Right lobe of liver (tissue), 6 donors: ENCODE measurements around the gene PROK1. TPM values are rescaled to one million over a fixed set of nuclear protein-coding genes. Genes with fewer than 3 reads are reported as not detected.
A peak's percentile ranks its signal among the peaks of the same experiment; 100 is the strongest.
"Not testable (repeated sequence)": the region's sequence is repeated elsewhere in the genome, so short reads cannot be mapped to it uniquely, and the experiment has no call there.

Experiments
- ATAC-seq, 4 donors: fragments of 200-7000 bp; cut with Tn5 transposase; one replicate each; pipeline ENCODE4 v1.9.1; 2020; ENCODE audit warnings: mild to moderate bottlenecking in 4 of 4, moderate library complexity in 4 of 4
- DNase-seq, 3 donors: peaks; one replicate each; pipeline ENCODE4 v3.0.0-alpha.2; 2020
- H3K27ac ChIP-seq, 3 donors: fragments of 200-600 bp; one replicate each; pipeline ENCODE4 v1.8.0; 2022
- H3K27me3 ChIP-seq, 2 donors: fragments of 200-600 bp; one replicate each; pipeline ENCODE4 v1.8.0; 2022
- H3K36me3 ChIP-seq, 4 donors: fragments of 200-600 bp; sonication (generic) in 1 of 4; one replicate each; pipeline versions ENCODE4 v1.5.1 to v1.8.0; 2017 to 2022; ENCODE audit warnings: control low read depth in 1 of 4
- H3K4me1 ChIP-seq, 4 donors: fragments of 200-600 bp; sonication (generic) in 1 of 4; one replicate each; pipeline versions ENCODE4 v1.5.1 to v1.8.0; 2017 to 2022; ENCODE audit warnings: control low read depth in 1 of 4
- H3K4me3 ChIP-seq, 3 donors: fragments of 200-600 bp; one replicate each; pipeline ENCODE4 v1.8.0; 2022
- H3K9me3 ChIP-seq, 4 donors: fragments of 200-600 bp; sonication (generic) in 1 of 4; one replicate each; pipeline versions ENCODE4 v1.5.1 to v1.8.0; 2017 to 2022; ENCODE audit warnings: control low read depth in 1 of 4
- CTCF ChIP-seq, 4 donors: fragments of 200-600 bp in 3 of 4; fragments of 450-650 bp in 1 of 4; IDR thresholded peaks; one replicate each; pipeline versions ENCODE4 v1.5.1 to v1.8.0; 2016 to 2022; ENCODE audit warnings: antibody characterized with exemption in 4 of 4, mild to moderate bottlenecking in 2 of 4
- POLR2A ChIP-seq: fragments of 450-650 bp; IDR thresholded peaks from one replicate; pipeline ENCODE4 v1.6.1; 2017; ENCODE audit warnings: antibody characterized with exemption, mild to moderate bottlenecking
- WGBS: methylation state at CpG from one replicate; pipeline ENCODE4 v1.1.6; 2018; ENCODE audit warnings: low coverage, low lambda C conversion rate; ENCODE audit not compliant: insufficient coverage; ENCODE audit errors: missing lambda C conversion rate; 5-methylcytosine and 5-hydroxymethylcytosine counted together
- intact Hi-C, 2 donors: fragments of 100-400 bp; cut with DNase I; formaldehyde crosslinking; loops; one replicate each; pipeline versions ENCODE4 v1.11.2 to v1.14.1; 2022
- total RNA-seq, 6 experiments: library from RNA; depleted of rRNA in 2 of 6; stranded (reverse); fragments of >200 nt in 2 of 6; fragmentation: NEBNext Ultra II Directional in 3 of 6; extraction: Animal tissue kit (Norgen Biotek cat#: 25700) in 3 of 6; gene quantifications; one replicate each; pipeline versions ENCODE4 v1.1.0 to v1.2.4, GENCODE V29; 2016 to 2023
- donor health status: DM: no; HTN: yes; CAD: no.
- donor health status: DM: no; HTN: no; CAD: no.
- donor health status: DM: no; HTN: no; CAD: no.
- donor health status: DM: no; HTN: yes; CAD: no.
- donor health status: DM: no; HTN: yes; CAD: no.

The PROK1 gene
- total RNA-seq, 6 experiments from 2014 or later = not detected

GRCh38 chr1:110412576-110412975 lies 38.4 kb upstream of the PROK1 start:
- 12% methylated on average over 4 of the region's 4 CpGs for WGBS
- intact Hi-C loops = no loop called here
- no peaks in the 10 kb centered on the region for H3K36me3 ChIP-seq
- no peaks in the 10 kb centered on the region for H3K27me3 ChIP-seq
- DNase-seq (peak; percentile 58 to 69 (median 68)), ATAC-seq (peak; percentile 79 to 88 (median 83))
- TF ChIP-seq POLR2A (no peak), CTCF (IDR thresholded peaks at IDR 0.05) (peak; percentile 77 to 86 (median 83))
- H3K9me3 ChIP-seq = no peaks in the 10 kb centered on the region
- H3K4me3 ChIP-seq = no peak overlapping the region
- H3K27ac ChIP-seq = no peak overlapping the region
- peaks cover 0 to 12% (median 0%) of the 10 kb centered on the region in 4 donors for H3K4me1 ChIP-seq

GRCh38 chr1:110413045-110413444 lies 37.9 kb upstream of the PROK1 start:
- intact Hi-C loops, H3K27me3 ChIP-seq, H3K27ac ChIP-seq, H3K4me3 ChIP-seq, DNase-seq, H3K36me3 ChIP-seq, H3K9me3 ChIP-seq, ATAC-seq: not testable (repeated sequence)
- peaks cover 0 to 12% (median 0%) of the 10 kb centered on the region in 4 donors for H3K4me1 ChIP-seq
- 18% methylated on average over 1 of the region's 1 CpG for WGBS

- TF ChIP-seq POLR2A (no peak), CTCF (IDR thresholded peaks at IDR 0.05) (no peak)
- Histone ChIP-seq H3K27me3 (no peaks in the 10 kb centered on the region), H3K4me1 (peaks cover 0 to 9% (median 0%) of the 10 kb centered on the region in 4 donors), H3K9me3 (no peaks in the 10 kb centered on the region), H3K27ac (no peak overlapping the region), H3K36me3 (no peaks in the 10 kb centered on the region), H3K4me3 (no peak overlapping the region)
- no peak for ATAC-seq
- no peak for DNase-seq
- WGBS = no CpG with 5 or more reads among the region's 1 CpG
- intact Hi-C loops = loop anchor here (5.0 kb wide), 2 partner anchors 34 to 44 kb away; partner anchors contain the start of gene PROK1 (in 1 of the 2)
Observed at GRCh38 chr1:110418729-110419128, 32.2 kb upstream of the PROK1 start.

GRCh38 chr1:110420023-110420662 lies 30.8 kb upstream of the PROK1 start:
- Histone ChIP-seq H3K4me1 (peaks cover 0 to 9% (median 0%) of the 10 kb centered on the region in 4 donors), H3K9me3 (no peaks in the 10 kb centered on the region), H3K27ac (no peak overlapping the region), H3K27me3 (no peaks in the 10 kb centered on the region), H3K36me3 (no peaks in the 10 kb centered on the region), H3K4me3 (no peak overlapping the region)
- TF ChIP-seq POLR2A (no peak), CTCF (IDR thresholded peaks at IDR 0.05) (no peak)
- intact Hi-C loops = no loop called here
- DNase-seq = peak in 1 of 3 donors; percentile 29
- WGBS = 33% methylated on average over 2 of the region's 10 CpGs
- peak; percentile 76 to 88 (median 86) for ATAC-seq

- H3K9me3 ChIP-seq = no peaks in the 10 kb centered on the region
- DNase-seq (no peak), ATAC-seq (peak in 1 of 4 donors; percentile 64)
- H3K36me3 ChIP-seq = no peaks in the 10 kb centered on the region
- TF ChIP-seq CTCF (IDR thresholded peaks at IDR 0.05) (no peak), POLR2A (no peak)
- H3K27ac ChIP-seq = no peak overlapping the region
- no peak overlapping the region for H3K4me3 ChIP-seq
- 51% methylated on average over 2 of the region's 2 CpGs for WGBS
- intact Hi-C loops = no loop called here
- H3K27me3 ChIP-seq = no peaks in the 10 kb centered on the region
- peaks cover 0 to 9% (median 0%) of the 10 kb centered on the region in 4 donors for H3K4me1 ChIP-seq
Observed at GRCh38 chr1:110420874-110421793, 29.8 kb upstream of the PROK1 start.
